GM12878 (cell line): ENCODE data around the gene NOC2L. TPM values are rescaled to one million over a fixed set of nuclear protein-coding genes. Genes with fewer than 3 reads are reported as not detected.

Experiments
- BCL3 ChIP-seq: IDR thresholded peaks from 2 replicates; pipeline ENCODE4 v1.6.1; 2011; ENCODE audit warnings: borderline replicate concordance, low read depth, mild to moderate bottlenecking, moderate library complexity, low read length; ENCODE audit not compliant: insufficient read depth, poor library complexity, severe bottlenecking
- EZH2 ChIP-seq: IDR thresholded peaks from 2 replicates; pipeline ENCODE4 v1.6.1; 2012; ENCODE audit warnings: low read depth, mild to moderate bottlenecking, control low read depth, inconsistent platforms, low read length, borderline replicate concordance; ENCODE audit not compliant: control insufficient read depth
- IRF4 ChIP-seq: IDR thresholded peaks from 2 replicates; pipeline ENCODE4 v1.6.1; 2011; ENCODE audit warnings: low read depth, low read length
- NBN ChIP-seq: fragments of 450-650 bp; IDR thresholded peaks from 2 replicates; pipeline ENCODE4 v1.6.1; 2016
- PBX3 ChIP-seq: IDR thresholded peaks from 2 replicates; pipeline ENCODE4 v1.6.1; 2011; ENCODE audit warnings: mild to moderate bottlenecking, low read depth, low read length, moderate library complexity; ENCODE audit not compliant: insufficient replicate concordance
- TAF1 ChIP-seq: IDR thresholded peaks from 2 replicates; pipeline ENCODE4 v1.6.1; 2011; ENCODE audit warnings: mild to moderate bottlenecking, low read depth, low read length, borderline replicate concordance
- polyA plus RNA-seq, 11 experiments: library from polyadenylated mRNA; depleted of rRNA in 4 of 11; unstranded in 6 of 11; stranded (reverse) in 5 of 11; fragments of >200 nt; fragmentation: Nextera tagmentation in 4 of 11; fragmentation: Illumina TruSeq in 1 of 11; extraction: Ambion mirVana in 4 of 11; extraction: Trizol in 1 of 11; gene quantifications; 1 replicate in 1 of 11; 2 replicates in 10 of 11; pipeline versions ENCODE4 v1.2.1 to v1.2.3, GENCODE V29; 2011 to 2016; ENCODE audit warnings: inconsistent platforms in 2 of 11, missing spikeins in 2 of 11, low read depth in 1 of 11
- total RNA-seq, 4 experiments: library from RNA; depleted of rRNA in 3 of 4; stranded (reverse); fragments of >200 nt in 3 of 4; fragmentation: Illumina TruSeq in 1 of 4; extraction: Trizol in 1 of 4; gene quantifications; 2 replicates each; pipeline versions ENCODE4 v1.2.1 to v1.2.3, GENCODE V29; 2013 to 2021
- TF ChIP-seq, protein P1 (sequence below): IDR thresholded peaks from 2 replicates; pipeline ENCODE4 v1.6.1; 2011; ENCODE audit warnings: low read depth, mild to moderate bottlenecking, low read length, moderate library complexity, borderline replicate concordance; ENCODE audit errors: extremely low read depth
- TF ChIP-seq, protein P2 (sequence below): IDR thresholded peaks from 2 replicates; pipeline ENCODE4 v1.6.1; 2012; ENCODE audit warnings: improper control_type of control experiment, low read depth, low read length; ENCODE audit not compliant: insufficient replicate concordance
- TF ChIP-seq, protein P3 (sequence below): fragments of 450-650 bp; IDR thresholded peaks from 2 replicates; pipeline ENCODE4 v1.6.1; 2017; ENCODE audit warnings: mild to moderate bottlenecking, moderate library complexity
- TF ChIP-seq, protein P4 (sequence below): IDR thresholded peaks from 2 replicates; pipeline ENCODE4 v1.6.1; 2012; ENCODE audit warnings: mild to moderate bottlenecking, low read depth, low read length

NOC2L gene
- total and polyA plus RNA-seq, 10 of the 15 experiments (the other 5 are each of a cell fraction or from before 2014, with no cell fraction given): 1.3 to 171 (median 64.3) TPM

DNA sequence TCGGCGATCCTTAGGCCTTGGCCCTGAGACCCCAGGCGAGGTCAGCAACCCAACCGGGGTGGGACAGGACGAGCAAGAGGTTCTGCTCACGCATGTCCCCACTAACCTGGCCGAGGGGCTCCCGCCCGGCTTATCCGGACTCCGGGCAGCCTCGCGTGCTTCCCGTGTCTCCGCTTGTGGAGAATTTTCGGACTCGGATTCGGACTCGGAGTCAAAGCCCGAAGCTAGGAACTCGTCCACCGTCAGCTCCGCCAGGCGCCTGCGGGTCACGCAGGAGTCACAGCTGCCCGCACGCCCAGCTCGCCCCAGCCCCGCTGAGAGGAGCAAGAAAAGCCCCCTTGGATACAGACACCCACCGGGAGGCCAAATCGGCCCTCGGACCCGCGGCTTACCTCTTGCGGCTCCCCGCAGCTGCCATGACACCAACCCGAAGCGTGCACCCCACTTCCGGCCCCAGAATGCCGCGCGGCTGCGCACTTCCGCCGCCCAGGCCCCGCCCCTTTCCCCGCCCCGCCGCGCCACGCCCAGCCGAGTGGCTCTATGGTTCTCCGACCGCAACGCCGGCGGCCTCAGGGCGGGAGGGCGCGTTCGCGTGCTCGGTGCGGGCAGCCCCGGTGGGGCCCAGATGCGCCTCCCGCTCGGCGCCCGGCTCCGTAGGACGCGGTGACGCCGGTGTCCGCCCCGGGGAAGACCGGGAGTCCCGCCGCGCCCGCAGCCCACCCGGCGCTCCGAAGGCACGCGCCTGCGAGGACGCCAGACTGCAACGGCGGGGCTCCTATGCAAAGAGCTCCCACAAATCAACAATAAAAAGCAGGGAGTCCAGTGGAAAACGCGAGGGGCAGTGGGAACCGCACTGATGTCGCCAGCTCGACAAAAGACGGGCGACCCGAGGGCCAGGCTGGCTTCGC lies at the start of gene NOC2L (continued):
- TF ChIP-seq BCL3 (no peak), TAF1 (peak; percentile 83; the same call in 1 of the 2 replicates), IRF4 (no peak), PBX3 (no peak), NBN (peak; percentile 72), EZH2 (no peak)
- TF ChIP-seq, protein P1, sequence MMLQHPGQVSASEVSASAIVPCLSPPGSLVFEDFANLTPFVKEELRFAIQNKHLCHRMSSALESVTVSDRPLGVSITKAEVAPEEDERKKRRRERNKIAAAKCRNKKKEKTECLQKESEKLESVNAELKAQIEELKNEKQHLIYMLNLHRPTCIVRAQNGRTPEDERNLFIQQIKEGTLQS: no peak
- TF ChIP-seq, protein P2, sequence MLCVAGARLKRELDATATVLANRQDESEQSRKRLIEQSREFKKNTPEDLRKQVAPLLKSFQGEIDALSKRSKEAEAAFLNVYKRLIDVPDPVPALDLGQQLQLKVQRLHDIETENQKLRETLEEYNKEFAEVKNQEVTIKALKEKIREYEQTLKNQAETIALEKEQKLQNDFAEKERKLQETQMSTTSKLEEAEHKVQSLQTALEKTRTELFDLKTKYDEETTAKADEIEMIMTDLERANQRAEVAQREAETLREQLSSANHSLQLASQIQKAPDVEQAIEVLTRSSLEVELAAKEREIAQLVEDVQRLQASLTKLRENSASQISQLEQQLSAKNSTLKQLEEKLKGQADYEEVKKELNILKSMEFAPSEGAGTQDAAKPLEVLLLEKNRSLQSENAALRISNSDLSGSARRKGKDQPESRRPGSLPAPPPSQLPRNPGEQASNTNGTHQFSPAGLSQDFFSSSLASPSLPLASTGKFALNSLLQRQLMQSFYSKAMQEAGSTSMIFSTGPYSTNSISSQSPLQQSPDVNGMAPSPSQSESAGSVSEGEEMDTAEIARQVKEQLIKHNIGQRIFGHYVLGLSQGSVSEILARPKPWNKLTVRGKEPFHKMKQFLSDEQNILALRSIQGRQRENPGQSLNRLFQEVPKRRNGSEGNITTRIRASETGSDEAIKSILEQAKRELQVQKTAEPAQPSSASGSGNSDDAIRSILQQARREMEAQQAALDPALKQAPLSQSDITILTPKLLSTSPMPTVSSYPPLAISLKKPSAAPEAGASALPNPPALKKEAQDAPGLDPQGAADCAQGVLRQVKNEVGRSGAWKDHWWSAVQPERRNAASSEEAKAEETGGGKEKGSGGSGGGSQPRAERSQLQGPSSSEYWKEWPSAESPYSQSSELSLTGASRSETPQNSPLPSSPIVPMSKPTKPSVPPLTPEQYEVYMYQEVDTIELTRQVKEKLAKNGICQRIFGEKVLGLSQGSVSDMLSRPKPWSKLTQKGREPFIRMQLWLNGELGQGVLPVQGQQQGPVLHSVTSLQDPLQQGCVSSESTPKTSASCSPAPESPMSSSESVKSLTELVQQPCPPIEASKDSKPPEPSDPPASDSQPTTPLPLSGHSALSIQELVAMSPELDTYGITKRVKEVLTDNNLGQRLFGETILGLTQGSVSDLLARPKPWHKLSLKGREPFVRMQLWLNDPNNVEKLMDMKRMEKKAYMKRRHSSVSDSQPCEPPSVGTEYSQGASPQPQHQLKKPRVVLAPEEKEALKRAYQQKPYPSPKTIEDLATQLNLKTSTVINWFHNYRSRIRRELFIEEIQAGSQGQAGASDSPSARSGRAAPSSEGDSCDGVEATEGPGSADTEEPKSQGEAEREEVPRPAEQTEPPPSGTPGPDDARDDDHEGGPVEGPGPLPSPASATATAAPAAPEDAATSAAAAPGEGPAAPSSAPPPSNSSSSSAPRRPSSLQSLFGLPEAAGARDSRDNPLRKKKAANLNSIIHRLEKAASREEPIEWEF: no peak
- TF ChIP-seq, protein P3, sequence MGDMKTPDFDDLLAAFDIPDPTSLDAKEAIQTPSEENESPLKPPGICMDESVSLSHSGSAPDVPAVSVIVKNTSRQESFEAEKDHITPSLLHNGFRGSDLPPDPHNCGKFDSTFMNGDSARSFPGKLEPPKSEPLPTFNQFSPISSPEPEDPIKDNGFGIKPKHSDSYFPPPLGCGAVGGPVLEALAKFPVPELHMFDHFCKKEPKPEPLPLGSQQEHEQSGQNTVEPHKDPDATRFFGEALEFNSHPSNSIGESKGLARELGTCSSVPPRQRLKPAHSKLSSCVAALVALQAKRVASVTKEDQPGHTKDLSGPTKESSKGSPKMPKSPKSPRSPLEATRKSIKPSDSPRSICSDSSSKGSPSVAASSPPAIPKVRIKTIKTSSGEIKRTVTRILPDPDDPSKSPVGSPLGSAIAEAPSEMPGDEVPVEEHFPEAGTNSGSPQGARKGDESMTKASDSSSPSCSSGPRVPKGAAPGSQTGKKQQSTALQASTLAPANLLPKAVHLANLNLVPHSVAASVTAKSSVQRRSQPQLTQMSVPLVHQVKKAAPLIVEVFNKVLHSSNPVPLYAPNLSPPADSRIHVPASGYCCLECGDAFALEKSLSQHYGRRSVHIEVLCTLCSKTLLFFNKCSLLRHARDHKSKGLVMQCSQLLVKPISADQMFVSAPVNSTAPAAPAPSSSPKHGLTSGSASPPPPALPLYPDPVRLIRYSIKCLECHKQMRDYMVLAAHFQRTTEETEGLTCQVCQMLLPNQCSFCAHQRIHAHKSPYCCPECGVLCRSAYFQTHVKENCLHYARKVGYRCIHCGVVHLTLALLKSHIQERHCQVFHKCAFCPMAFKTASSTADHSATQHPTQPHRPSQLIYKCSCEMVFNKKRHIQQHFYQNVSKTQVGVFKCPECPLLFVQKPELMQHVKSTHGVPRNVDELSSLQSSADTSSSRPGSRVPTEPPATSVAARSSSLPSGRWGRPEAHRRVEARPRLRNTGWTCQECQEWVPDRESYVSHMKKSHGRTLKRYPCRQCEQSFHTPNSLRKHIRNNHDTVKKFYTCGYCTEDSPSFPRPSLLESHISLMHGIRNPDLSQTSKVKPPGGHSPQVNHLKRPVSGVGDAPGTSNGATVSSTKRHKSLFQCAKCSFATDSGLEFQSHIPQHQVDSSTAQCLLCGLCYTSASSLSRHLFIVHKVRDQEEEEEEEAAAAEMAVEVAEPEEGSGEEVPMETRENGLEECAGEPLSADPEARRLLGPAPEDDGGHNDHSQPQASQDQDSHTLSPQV: no peak
- TF ChIP-seq, protein P4, sequence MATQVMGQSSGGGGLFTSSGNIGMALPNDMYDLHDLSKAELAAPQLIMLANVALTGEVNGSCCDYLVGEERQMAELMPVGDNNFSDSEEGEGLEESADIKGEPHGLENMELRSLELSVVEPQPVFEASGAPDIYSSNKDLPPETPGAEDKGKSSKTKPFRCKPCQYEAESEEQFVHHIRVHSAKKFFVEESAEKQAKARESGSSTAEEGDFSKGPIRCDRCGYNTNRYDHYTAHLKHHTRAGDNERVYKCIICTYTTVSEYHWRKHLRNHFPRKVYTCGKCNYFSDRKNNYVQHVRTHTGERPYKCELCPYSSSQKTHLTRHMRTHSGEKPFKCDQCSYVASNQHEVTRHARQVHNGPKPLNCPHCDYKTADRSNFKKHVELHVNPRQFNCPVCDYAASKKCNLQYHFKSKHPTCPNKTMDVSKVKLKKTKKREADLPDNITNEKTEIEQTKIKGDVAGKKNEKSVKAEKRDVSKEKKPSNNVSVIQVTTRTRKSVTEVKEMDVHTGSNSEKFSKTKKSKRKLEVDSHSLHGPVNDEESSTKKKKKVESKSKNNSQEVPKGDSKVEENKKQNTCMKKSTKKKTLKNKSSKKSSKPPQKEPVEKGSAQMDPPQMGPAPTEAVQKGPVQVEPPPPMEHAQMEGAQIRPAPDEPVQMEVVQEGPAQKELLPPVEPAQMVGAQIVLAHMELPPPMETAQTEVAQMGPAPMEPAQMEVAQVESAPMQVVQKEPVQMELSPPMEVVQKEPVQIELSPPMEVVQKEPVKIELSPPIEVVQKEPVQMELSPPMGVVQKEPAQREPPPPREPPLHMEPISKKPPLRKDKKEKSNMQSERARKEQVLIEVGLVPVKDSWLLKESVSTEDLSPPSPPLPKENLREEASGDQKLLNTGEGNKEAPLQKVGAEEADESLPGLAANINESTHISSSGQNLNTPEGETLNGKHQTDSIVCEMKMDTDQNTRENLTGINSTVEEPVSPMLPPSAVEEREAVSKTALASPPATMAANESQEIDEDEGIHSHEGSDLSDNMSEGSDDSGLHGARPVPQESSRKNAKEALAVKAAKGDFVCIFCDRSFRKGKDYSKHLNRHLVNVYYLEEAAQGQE: no peak
